ENCODE measurements around the gene TP53RK. TPM values are rescaled to one million over a fixed set of nuclear protein-coding genes. Genes with fewer than 3 reads are reported as not detected.

Gene TP53RK
- total and polyA plus RNA-seq, 2 donors from 2014 or later = 9.3 to 11.0 TPM

DNA sequence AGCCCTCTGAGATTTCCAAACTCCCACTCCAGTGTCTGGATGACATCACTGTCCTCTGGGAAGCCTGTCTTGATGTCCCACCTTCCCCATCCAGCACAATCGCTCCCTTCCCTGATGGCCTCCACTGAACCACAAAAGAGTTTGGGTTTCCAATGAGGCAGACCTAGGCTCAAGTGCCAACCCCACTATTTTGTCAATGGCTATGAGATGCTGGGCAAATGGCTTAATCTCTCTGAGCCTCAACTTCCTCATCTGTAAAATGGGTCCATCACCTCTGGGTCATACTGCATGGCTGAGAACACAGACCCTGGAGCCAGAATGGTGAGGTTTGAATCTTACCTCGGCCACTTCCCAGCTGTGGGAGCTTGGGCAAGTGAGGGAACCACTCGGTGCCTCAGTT is 49.7 kb downstream of the TP53RK start:
- intact Hi-C loops (cut with DNase I) = no loop called here
- Histone ChIP-seq H3K4me3 (ENCODE audit: low read length in 3 of 3) (no peak overlapping the region), H3K4me1 (ENCODE audit: control insufficient read depth in 2 of 3, insufficient read depth in 2 of 3, low read depth in 1 of 3, low read length in 3 of 3) (peaks cover 0 to 8% (median 0%) of the 10 kb centered on the region in 3 donors), H3K9ac (ENCODE audit: low read length in 3 of 3) (no peak overlapping the region), H3K27me3 (ENCODE audit: control insufficient read depth, insufficient read depth, low read length) (no peaks in the 10 kb centered on the region), H3K27ac (ENCODE audit: low read depth in 2 of 2, low read length in 2 of 2) (peak overlapping the region; percentile 85), H3K36me3 (ENCODE audit: control insufficient read depth in 2 of 3, insufficient read depth in 3 of 3, low read length in 3 of 3) (peaks cover 0 to 9% (median 4%) of the 10 kb centered on the region in 3 donors), H3K9me3 (ENCODE audit: control insufficient read depth in 2 of 3, insufficient read depth in 1 of 3, low read length in 3 of 3) (no peaks in the 10 kb centered on the region)
- FAIRE-seq = no peak
- TF ChIP-seq, protein P1, sequence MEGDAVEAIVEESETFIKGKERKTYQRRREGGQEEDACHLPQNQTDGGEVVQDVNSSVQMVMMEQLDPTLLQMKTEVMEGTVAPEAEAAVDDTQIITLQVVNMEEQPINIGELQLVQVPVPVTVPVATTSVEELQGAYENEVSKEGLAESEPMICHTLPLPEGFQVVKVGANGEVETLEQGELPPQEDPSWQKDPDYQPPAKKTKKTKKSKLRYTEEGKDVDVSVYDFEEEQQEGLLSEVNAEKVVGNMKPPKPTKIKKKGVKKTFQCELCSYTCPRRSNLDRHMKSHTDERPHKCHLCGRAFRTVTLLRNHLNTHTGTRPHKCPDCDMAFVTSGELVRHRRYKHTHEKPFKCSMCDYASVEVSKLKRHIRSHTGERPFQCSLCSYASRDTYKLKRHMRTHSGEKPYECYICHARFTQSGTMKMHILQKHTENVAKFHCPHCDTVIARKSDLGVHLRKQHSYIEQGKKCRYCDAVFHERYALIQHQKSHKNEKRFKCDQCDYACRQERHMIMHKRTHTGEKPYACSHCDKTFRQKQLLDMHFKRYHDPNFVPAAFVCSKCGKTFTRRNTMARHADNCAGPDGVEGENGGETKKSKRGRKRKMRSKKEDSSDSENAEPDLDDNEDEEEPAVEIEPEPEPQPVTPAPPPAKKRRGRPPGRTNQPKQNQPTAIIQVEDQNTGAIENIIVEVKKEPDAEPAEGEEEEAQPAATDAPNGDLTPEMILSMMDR (IDR thresholded peaks at IDR 0.05; ENCODE audit: borderline replicate concordance, extremely low read depth, insufficient read depth) = no peak
- no peak for DNase-seq

DNA sequence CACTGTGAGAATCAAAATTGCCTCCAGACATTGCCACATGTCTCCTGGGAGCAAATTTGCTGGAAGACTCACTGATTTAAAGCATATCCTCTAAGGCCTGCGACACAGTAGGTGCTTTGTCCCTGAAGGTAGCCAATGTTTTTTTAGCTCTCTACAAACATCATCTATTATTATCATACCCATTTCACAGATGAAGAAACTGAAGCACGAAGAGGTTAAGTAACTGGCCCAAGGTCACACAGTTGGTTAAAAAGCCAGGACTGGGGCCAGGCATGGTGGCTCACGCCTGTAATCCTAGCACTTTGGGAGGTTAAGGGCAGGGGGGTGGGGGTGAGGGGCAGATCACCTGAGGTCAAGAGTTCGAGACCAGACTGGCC is 50.4 kb downstream of the TP53RK start:
- DNase-seq = no peak
- Histone ChIP-seq H3K36me3 (ENCODE audit: control insufficient read depth in 2 of 3, insufficient read depth in 3 of 3, low read length in 3 of 3) (peaks cover 0 to 9% (median 4%) of the 10 kb centered on the region in 3 donors), H3K4me1 (ENCODE audit: control insufficient read depth in 2 of 3, insufficient read depth in 2 of 3, low read depth in 1 of 3, low read length in 3 of 3) (peaks cover 0 to 13% (median 3%) of the 10 kb centered on the region in 3 donors), H3K4me3 (ENCODE audit: low read length in 3 of 3) (no peak overlapping the region), H3K27ac (ENCODE audit: low read depth in 2 of 2, low read length in 2 of 2) (peak overlapping the region; percentile 73), H3K27me3 (ENCODE audit: control insufficient read depth, insufficient read depth, low read length) (no peaks in the 10 kb centered on the region), H3K9ac (ENCODE audit: low read length in 3 of 3) (peak overlapping the region in 1 of 3 donors; percentile 55), H3K9me3 (ENCODE audit: control insufficient read depth in 2 of 3, insufficient read depth in 1 of 3, low read length in 3 of 3) (no peaks in the 10 kb centered on the region)
- intact Hi-C loops (cut with DNase I) = no loop called here
- TF ChIP-seq, protein P1 (IDR thresholded peaks at IDR 0.05; ENCODE audit: borderline replicate concordance, extremely low read depth, insufficient read depth) = no peak
- FAIRE-seq = no peak

DNA sequence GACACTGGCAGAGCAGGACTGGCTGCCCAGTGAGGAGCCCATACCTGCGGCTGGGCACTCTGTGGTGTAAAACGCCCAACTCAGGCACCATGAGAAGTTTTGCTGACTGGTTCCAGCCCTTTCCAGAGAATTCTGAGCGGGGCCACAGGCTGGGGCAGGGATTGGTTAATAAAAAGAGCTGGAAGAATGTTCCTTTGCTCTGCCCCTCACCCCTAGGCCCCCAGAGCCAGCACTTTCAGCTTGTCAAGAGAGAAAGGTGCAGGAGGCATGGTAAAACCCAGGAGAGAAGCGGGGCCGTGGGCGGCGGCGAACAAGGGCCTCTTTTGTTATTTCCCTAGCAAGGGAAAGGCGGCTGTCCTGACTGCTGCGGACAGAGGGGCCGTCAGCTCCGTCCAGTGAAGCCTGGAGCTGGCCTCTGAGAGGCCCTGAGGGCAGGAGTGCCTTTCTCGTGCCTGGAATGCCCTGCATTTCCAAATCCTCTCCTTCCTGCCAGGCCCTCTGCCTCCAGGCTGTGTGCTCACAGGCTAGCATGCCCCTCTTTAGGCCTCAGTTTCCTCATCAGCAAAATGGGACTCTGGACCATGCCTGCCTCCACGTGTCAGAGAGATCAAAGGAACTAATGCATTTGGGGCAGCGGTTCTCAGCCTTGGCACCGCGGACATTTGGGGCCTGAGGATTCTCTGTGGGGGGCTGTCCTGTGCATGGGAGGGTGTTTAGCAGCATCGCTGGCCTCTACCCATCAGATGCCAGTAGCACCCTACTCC is 50.9 kb downstream of the TP53RK start:
- Histone ChIP-seq H3K4me3 (ENCODE audit: low read length in 3 of 3) (no peak overlapping the region), H3K4me1 (ENCODE audit: control insufficient read depth in 2 of 3, insufficient read depth in 2 of 3, low read depth in 1 of 3, low read length in 3 of 3) (peaks cover 0 to 15% (median 6%) of the 10 kb centered on the region in 3 donors), H3K27me3 (ENCODE audit: control insufficient read depth, insufficient read depth, low read length) (no peaks in the 10 kb centered on the region), H3K9ac (ENCODE audit: low read length in 3 of 3) (peak overlapping the region in 1 of 3 donors; percentile 55), H3K27ac (ENCODE audit: low read depth in 2 of 2, low read length in 2 of 2) (peak overlapping the region; percentile 73), H3K36me3 (ENCODE audit: control insufficient read depth in 2 of 3, insufficient read depth in 3 of 3, low read length in 3 of 3) (peaks cover 0 to 10% (median 4%) of the 10 kb centered on the region in 3 donors), H3K9me3 (ENCODE audit: control insufficient read depth in 2 of 3, insufficient read depth in 1 of 3, low read length in 3 of 3) (no peaks in the 10 kb centered on the region)
- TF ChIP-seq, protein P1 (IDR thresholded peaks at IDR 0.05; ENCODE audit: borderline replicate concordance, extremely low read depth, insufficient read depth) = no peak
- DNase-seq (no peak), FAIRE-seq (no peak)
- intact Hi-C loops (cut with DNase I) = no loop called here
